ENCODE measurements around the gene SH3PXD2A.

- TF ChIP-seq CTCF (IDR thresholded peaks at IDR 0.05 in 8 of 11, conservative IDR thresholded peaks at IDR 0.05 in 3 of 11) (peak in 1 of 11 experiments; percentile 7), POLR2A (IDR thresholded peaks at IDR 0.05) (no peak), POLR2AphosphoS5 (IDR thresholded peaks at IDR 0.05) (no peak)
Measured at GRCh38 chr10:103677486-103678177, 177.7 kb downstream of the SH3PXD2A start.
